ENCODE data around the gene MRPL11.
A peak's percentile ranks its signal among the peaks of the same experiment; 100 is the strongest.
"Not testable (repeated sequence)": the region's sequence is repeated elsewhere in the genome, so short reads cannot be mapped to it uniquely, and the experiment has no call there.

MRPL11 gene

DNA sequence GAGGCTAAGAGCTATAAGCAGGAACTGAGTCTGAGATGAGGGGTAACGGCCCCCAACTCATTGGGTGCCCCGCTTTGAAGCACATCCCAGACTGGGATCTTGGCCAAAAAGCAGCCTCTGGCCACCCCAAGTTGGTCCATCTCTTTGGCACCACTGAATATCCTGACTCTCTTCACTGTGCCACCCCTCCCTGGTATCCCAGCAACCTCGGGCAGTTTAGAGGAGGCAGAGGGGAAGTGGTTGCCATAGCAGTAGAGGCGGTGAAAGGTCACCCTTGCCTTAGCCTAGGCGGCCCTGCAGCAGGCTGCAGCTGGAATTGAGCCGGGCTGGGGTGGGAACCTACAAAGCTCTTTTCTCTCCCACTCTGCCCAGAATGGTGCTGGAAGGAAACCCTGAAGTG, 29.1 kb upstream of the MRPL11 start:
- no peak for TF ChIP-seq CTCF (IDR thresholded peaks at IDR 0.05; ENCODE audit: control extremely low read depth, extremely low read depth, low read depth, missing control alignments)
- ChIA-PET POLR2A (no interaction called here), CTCF (interaction anchor here (1.5 to 8.3 kb wide), 4 partner anchors 11 to 211 kb away, joined by 5 to 83 read pairs (median 6); partner anchors contain the start of genes DPP3 and RBM4B)
- no peak for DNase-seq (ENCODE audit: extremely low spot score)

DNA sequence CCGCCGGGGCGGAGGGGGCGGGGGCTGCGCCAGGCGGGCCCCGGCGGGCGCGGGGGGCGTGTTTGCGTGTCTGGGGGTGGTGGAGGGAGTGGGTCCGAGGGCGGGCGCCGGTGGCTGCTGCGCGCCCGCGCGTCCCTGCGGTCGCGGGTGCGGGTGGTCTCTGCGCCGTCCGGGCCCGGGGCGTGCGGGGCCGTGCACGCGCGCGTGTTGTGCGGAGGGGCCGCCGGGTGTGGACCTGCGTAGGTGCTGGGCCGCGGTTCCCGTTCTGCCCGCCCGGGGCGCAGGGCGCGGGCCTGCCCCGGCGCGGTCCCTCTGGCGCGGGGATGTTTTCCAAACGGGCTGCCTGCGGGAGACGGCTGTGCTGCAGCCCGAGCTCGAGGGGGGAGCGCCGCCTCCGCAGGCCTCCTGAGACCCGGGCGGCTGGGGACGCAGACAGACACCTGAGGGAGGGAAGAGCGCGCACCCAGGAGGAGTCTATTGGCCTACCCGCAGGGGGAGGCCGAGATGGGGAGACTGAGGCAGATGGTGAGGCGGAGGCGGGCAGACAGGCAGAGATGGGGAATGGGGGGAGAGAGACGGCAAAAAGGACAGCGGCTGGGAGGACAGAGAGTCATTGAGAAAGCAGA, 28.5 kb upstream of the MRPL11 start:
- DNase-seq (ENCODE audit: extremely low spot score) = peak; percentile 55
- CTCF ChIA-PET = interaction anchor here (0.9 to 8.3 kb wide), 11 partner anchors 12 to 211 kb away, joined by 3 to 83 read pairs (median 5); partner anchors contain the start of genes DPP3, MRPL11 and RBM4B
- TF ChIP-seq CTCF (IDR thresholded peaks at IDR 0.05; ENCODE audit: control extremely low read depth, extremely low read depth, low read depth, missing control alignments) = no peak
- POLR2A ChIA-PET = interaction anchor here (0.6 to 1.0 kb wide), 3 partner anchors 13 to 176 kb away, joined by 6 to 14 read pairs (median 6); partner anchors contain the start of genes DPP3 and RBM4

GRCh38 chr11:66466225-66467033, 27.8 kb upstream of the MRPL11 start, which contains the start of gene PELI3:
Gene PELI3 (plus strand): TSS chr11:66466905. CDS start chr11:66468129, 1,224 bp downstream.
- DNase-seq (ENCODE audit: extremely low spot score) = peak; percentile 99
- TF ChIP-seq CTCF (IDR thresholded peaks at IDR 0.05; ENCODE audit: control extremely low read depth, extremely low read depth, low read depth, missing control alignments) = no peak
- ChIA-PET CTCF (interaction anchor here (0.9 to 8.3 kb wide), 11 partner anchors 13 to 212 kb away, joined by 3 to 83 read pairs (median 5); partner anchors contain the start of genes DPP3, MRPL11 and RBM4B), POLR2A (interaction anchor here (0.6 to 1.0 kb wide), 15 partner anchors 8 to 1636 kb away, joined by 3 to 14 read pairs (median 4); partner anchors contain the start of genes DPP3 and RBM4)

- TF ChIP-seq CTCF (IDR thresholded peaks at IDR 0.05; ENCODE audit: control extremely low read depth, extremely low read depth, low read depth, missing control alignments) = no peak
- CTCF ChIA-PET = interaction anchor here (1.0 to 8.3 kb wide), 7 partner anchors 13 to 196 kb away, joined by 3 to 83 read pairs (median 3); partner anchors contain the start of genes DPP3 and MRPL11
- POLR2A ChIA-PET = interaction anchor here (1.0 kb wide), 1 partner anchor 173 kb away, joined by 6 read pairs; the partner anchor contains the start of gene RBM4
- DNase-seq (ENCODE audit: extremely low spot score) = no peak
Measured at GRCh38 chr11:66465373-66466224, 27.0 kb upstream of the MRPL11 start.

DNA sequence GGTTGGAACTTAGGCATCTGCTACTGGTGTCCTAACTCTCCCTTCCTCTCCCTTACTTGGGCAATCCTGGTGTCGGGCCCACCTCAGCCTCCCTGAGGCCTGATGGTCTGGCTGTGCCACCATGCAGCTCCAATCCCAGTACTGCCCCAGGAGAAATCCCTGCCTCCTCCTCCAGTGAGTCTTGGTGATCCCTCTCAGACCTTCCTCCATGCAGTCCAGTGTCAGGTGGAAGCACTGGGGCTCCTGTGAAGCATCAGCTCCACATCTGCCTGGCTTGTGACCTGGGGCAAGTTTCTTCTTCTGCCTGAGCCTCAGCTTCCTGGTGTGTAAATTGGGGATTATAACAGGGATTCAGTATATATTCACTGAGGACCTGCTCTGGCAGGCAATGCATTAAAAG, 26.3 kb upstream of the MRPL11 start:
- ChIA-PET POLR2A (no interaction called here), CTCF (interaction anchor here (0.8 to 8.3 kb wide), 4 partner anchors 14 to 76 kb away, joined by 3 to 83 read pairs (median 3); partner anchors contain the start of genes DPP3 and MRPL11)
- TF ChIP-seq CTCF (IDR thresholded peaks at IDR 0.05; ENCODE audit: control extremely low read depth, extremely low read depth, low read depth, missing control alignments) = no peak
- no peak for DNase-seq (ENCODE audit: extremely low spot score)

DNA sequence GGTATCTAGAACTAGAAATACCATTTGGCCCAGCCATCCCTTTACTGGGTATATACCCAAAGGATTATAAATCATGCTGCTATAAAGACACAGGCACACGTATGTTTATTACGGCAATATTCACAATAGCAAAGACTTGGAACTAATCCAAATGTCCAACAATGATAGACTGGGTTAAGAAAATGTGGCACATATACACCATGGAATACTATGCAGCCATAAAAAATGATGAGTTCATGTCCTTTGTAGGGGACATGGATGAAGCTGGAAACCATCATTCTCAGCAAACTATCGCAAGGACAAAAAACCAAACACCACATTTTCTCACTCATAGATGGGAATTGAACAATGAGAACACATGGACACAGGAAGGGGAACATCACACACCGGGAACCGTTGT, 25.5 kb upstream of the MRPL11 start:
- DNase-seq (ENCODE audit: extremely low spot score); POLR2A ChIA-PET: not testable (repeated sequence)
- CTCF ChIA-PET = interaction anchor here (8.3 kb wide), 1 partner anchor 15 kb away, joined by 83 read pairs; the partner anchor contains the start of gene DPP3

Measured in GM10248 (cell line).